HEK293 (cell line): ENCODE data around the gene SEMA6A.

Experiments
- CTCF ChIP-seq: fragments of 450-650 bp; formaldehyde crosslinking; IDR thresholded peaks from 2 replicates; pipeline ENCODE4 v1.5.1; 2016; ENCODE audit warnings: missing biosample characterization, missing genetic modification characterization
- PATZ1 ChIP-seq: fragments of 450-650 bp; formaldehyde crosslinking; IDR thresholded peaks from 2 replicates; pipeline ENCODE4 v1.5.1; 2016; ENCODE audit warnings: missing biosample characterization, missing genetic modification characterization
- PBX3 ChIP-seq: sonication (generic); formaldehyde crosslinking; IDR thresholded peaks from 2 replicates; pipeline ENCODE4 v1.8.1; 2022; ENCODE audit warnings: mild to moderate bottlenecking, moderate library complexity, missing genetic modification reagents
- REST ChIP-seq: fragments of 450-650 bp; formaldehyde crosslinking; IDR thresholded peaks from 2 replicates; pipeline ENCODE4 v1.5.1; 2016; ENCODE audit warnings: missing biosample characterization, missing genetic modification characterization
- SP2 ChIP-seq: fragments of 450-650 bp; formaldehyde crosslinking; IDR thresholded peaks from 2 replicates; pipeline ENCODE4 v1.5.1; 2016; ENCODE audit warnings: missing biosample characterization, missing genetic modification characterization
- TRIM28 ChIP-seq: IDR thresholded peaks from 2 replicates; pipeline ENCODE4 v1.6.1; 2011; ENCODE audit warnings: low read length, control low read depth, borderline replicate concordance
- ZFP37 ChIP-seq: fragments of 450-650 bp; formaldehyde crosslinking; IDR thresholded peaks from 2 replicates; pipeline ENCODE4 v1.5.1; 2016; ENCODE audit warnings: missing biosample characterization, missing genetic modification characterization
- ZNF133 ChIP-seq: fragments of 450-650 bp; formaldehyde crosslinking; IDR thresholded peaks from 2 replicates; pipeline ENCODE4 v1.5.1; 2016; ENCODE audit warnings: missing biosample characterization, missing genetic modification characterization
- ZNF555 ChIP-seq: fragments of 450-650 bp; formaldehyde crosslinking; conservative IDR thresholded peaks from 2 replicates; pipeline ENCODE4 v1.5.1; 2017; ENCODE audit warnings: missing biosample characterization, mild to moderate bottlenecking, missing genetic modification characterization, inconsistent platforms
- ZNF660 ChIP-seq: fragments of 450-650 bp; IDR thresholded peaks from 2 replicates; pipeline ENCODE4 v1.5.1; 2018; ENCODE audit warnings: missing biosample characterization, mild to moderate bottlenecking, missing genetic modification characterization
- ZNF747 ChIP-seq: fragments of 450-650 bp; formaldehyde crosslinking; IDR thresholded peaks from 2 replicates; pipeline ENCODE4 v1.5.1; 2016; ENCODE audit warnings: missing biosample characterization, missing genetic modification characterization
- ZNF785 ChIP-seq: fragments of 450-650 bp; formaldehyde crosslinking; IDR thresholded peaks from 2 replicates; pipeline ENCODE4 v1.5.1; 2016; ENCODE audit warnings: missing biosample characterization, missing genetic modification characterization
- ZSCAN18 ChIP-seq: fragments of 450-650 bp; formaldehyde crosslinking; IDR thresholded peaks from 2 replicates; pipeline ENCODE4 v1.5.1; 2016; ENCODE audit warnings: missing biosample characterization, missing genetic modification characterization
- TF ChIP-seq, protein P1 (sequence below): fragments of 450-650 bp; formaldehyde crosslinking; optimal IDR thresholded peaks from 2 replicates; pipeline ENCODE3; 2016; ENCODE audit warnings: missing biosample characterization, mild to moderate bottlenecking, missing genetic modification characterization

DNA sequence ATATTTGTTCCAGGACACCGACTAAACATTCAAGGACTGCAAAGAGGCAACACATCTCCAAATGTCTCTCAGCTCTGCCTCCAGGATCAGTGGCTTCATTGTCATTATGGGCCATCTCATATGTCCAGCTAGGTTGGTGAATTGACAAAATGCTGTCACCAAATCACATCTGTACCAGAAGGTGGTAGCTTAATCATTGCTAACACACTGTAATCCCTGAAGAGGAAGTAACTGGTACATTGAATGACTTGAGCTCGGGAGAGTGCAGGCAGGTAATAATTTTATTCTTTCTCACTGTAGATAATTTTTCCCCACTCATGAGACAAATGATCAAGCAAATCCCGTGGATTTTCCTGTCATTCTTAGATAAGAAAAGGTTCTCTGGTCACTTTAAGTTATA, 169.8 kb downstream of the SEMA6A start:
- TF ChIP-seq CTCF (tag by site-specific recombination) (no peak), ZNF785 (tag by site-specific recombination) (no peak), ZSCAN18 (tag by site-specific recombination) (no peak), PATZ1 (tag by site-specific recombination) (no peak), ZFP37 (tag by site-specific recombination) (no peak), TRIM28 (no peak), ZNF133 (tag by site-specific recombination) (no peak), PBX3 (CRISPR knock-in tag) (no peak), REST (tag by site-specific recombination) (no peak), ZNF747 (tag by site-specific recombination) (no peak), SP2 (tag by site-specific recombination) (no peak), ZNF660 (tag by site-specific recombination) (no peak), ZNF555 (tag by site-specific recombination) (no peak)
- TF ChIP-seq, protein P1, sequence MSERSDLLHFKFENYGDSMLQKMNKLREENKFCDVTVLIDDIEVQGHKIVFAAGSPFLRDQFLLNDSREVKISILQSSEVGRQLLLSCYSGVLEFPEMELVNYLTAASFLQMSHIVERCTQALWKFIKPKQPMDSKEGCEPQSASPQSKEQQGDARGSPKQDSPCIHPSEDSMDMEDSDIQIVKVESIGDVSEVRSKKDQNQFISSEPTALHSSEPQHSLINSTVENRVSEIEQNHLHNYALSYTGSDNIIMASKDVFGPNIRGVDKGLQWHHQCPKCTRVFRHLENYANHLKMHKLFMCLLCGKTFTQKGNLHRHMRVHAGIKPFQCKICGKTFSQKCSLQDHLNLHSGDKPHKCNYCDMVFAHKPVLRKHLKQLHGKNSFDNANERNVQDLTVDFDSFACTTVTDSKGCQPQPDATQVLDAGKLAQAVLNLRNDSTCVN, result no peak
